Lower lobe of right lung (tissue), 2 donors: Measurements from ENCODE around the gene P2RY12. TPM values are rescaled to one million over a fixed set of nuclear protein-coding genes. Genes with fewer than 3 reads are reported as not detected.
A peak's percentile ranks its signal among the peaks of the same experiment; 100 is the strongest.

Experiments used
- ATAC-seq, 2 donors: fragments of 200-7000 bp; cut with Tn5 transposase; one replicate each; pipeline ENCODE4 v1.9.1; 2020 to 2022; ENCODE audit warnings: mild to moderate bottlenecking in 2 of 2, moderate library complexity in 2 of 2
- DNase-seq: peaks from one replicate; pipeline ENCODE4 v3.0.0-alpha.2; 2020
- H3K27ac ChIP-seq: fragments of 200-600 bp; one replicate; pipeline ENCODE4 v1.8.0; 2022
- H3K27me3 ChIP-seq: fragments of 200-600 bp; one replicate; pipeline ENCODE4 v1.8.0; 2022; ENCODE audit warnings: low read depth
- H3K36me3 ChIP-seq: fragments of 200-600 bp; one replicate; pipeline ENCODE4 v1.8.0; 2022; ENCODE audit warnings: mild to moderate bottlenecking
- H3K4me1 ChIP-seq: fragments of 200-600 bp; one replicate; pipeline ENCODE4 v1.8.0; 2022
- H3K4me3 ChIP-seq: fragments of 200-600 bp; one replicate; pipeline ENCODE4 v1.8.0; 2022; ENCODE audit warnings: mild to moderate bottlenecking
- H3K9me3 ChIP-seq: fragments of 200-600 bp; one replicate; pipeline ENCODE4 v1.8.0; 2022
- intact Hi-C: fragments of 100-400 bp; cut with DNase I; formaldehyde crosslinking; loops from one replicate; pipeline ENCODE4 v1.11.0; 2022
- total RNA-seq: library from RNA; stranded (reverse); fragmentation: NEBNext Ultra II Directional; extraction: Animal tissue kit (Norgen Biotek cat#: 25700); gene quantifications from one replicate; pipeline ENCODE4 v1.2.1, GENCODE V29; 2021
- TF ChIP-seq, protein P1 (sequence below): fragments of 200-600 bp; IDR thresholded peaks from one replicate; pipeline ENCODE4 v1.8.0; 2022; ENCODE audit warnings: antibody characterized with exemption, mild to moderate bottlenecking
- donor health status: DM: no; HTN: yes; CAD: no; lungs with severe emphysema.

P2RY12 gene
- total RNA-seq, 1 donor from 2014 or later = 6.2 TPM

DNA sequence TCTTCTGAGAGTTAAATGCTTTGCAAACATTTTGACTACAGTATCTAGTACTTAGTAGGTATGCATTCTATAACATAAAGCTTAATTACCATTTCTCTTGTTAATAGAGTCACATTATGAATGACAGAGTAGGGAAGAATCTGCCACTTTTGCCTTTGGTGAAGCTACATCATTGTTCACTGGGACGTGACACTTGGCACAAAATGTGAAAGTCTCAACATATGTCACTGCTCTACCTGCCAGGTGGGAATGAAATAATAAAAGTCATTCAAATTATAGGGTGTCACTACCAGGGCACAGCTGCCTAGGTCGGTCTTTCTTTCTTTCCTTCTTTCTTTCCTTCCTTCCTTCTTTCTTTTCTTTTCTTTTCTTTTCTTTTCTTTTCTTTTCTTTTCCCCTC is 85.5 kb downstream of the P2RY12 start:
- intact Hi-C loops = no loop called here
- Histone ChIP-seq H3K9me3 (no peaks in the 10 kb centered on the region), H3K36me3 (no peaks in the 10 kb centered on the region), H3K4me1 (no peaks in the 10 kb centered on the region), H3K27ac (no peak overlapping the region), H3K4me3 (no peak overlapping the region), H3K27me3 (no peaks in the 10 kb centered on the region)
- TF ChIP-seq, protein P1, sequence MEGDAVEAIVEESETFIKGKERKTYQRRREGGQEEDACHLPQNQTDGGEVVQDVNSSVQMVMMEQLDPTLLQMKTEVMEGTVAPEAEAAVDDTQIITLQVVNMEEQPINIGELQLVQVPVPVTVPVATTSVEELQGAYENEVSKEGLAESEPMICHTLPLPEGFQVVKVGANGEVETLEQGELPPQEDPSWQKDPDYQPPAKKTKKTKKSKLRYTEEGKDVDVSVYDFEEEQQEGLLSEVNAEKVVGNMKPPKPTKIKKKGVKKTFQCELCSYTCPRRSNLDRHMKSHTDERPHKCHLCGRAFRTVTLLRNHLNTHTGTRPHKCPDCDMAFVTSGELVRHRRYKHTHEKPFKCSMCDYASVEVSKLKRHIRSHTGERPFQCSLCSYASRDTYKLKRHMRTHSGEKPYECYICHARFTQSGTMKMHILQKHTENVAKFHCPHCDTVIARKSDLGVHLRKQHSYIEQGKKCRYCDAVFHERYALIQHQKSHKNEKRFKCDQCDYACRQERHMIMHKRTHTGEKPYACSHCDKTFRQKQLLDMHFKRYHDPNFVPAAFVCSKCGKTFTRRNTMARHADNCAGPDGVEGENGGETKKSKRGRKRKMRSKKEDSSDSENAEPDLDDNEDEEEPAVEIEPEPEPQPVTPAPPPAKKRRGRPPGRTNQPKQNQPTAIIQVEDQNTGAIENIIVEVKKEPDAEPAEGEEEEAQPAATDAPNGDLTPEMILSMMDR = no peak
- no peak for DNase-seq
- no peak for ATAC-seq

DNA sequence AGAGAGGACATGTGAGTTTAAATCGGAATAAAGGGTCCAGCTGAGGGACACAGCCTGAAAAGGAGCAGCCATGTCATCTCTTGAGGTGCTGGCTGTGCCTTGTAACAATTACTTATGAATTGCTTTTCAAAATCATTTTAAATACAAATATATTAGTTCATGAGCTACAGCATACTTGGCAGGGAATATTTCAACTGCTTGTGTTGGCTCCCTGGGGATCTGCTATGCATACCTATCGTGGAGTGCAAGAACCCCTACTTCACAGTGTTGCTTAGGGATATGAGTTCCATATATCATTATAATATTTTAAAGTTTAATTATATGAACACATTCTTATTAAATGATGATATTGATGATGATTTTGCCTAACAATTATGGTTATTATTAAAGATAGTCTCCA is 87.1 kb downstream of the P2RY12 start:
- Histone ChIP-seq H3K27ac (no peak overlapping the region), H3K4me1 (no peaks in the 10 kb centered on the region), H3K9me3 (no peaks in the 10 kb centered on the region), H3K4me3 (no peak overlapping the region), H3K27me3 (no peaks in the 10 kb centered on the region), H3K36me3 (no peaks in the 10 kb centered on the region)
- ATAC-seq (no peak), DNase-seq (no peak)
- intact Hi-C loops = no loop called here
- TF ChIP-seq, protein P1 = no peak

DNA sequence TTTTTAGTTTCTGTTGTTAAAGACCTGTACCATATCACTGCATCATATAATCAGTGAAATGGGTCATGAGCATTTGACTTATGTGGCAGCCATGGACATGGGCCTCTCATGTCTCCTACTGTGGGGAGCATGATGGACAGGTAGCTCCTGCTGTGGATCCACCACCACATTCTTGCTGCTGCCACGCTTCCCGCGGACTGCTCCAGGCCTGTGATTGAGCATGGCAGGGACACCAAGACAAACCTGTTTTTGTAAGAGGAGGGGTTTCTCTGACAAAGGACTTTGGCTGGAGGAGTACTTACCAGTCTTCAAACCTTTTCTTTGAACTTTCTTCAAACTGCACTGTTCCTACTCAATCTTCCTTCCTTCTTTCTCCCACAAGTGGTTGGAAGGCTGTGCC is 88.3 kb downstream of the P2RY12 start:
- H3K4me1 ChIP-seq = no peaks in the 10 kb centered on the region
- H3K4me3 ChIP-seq = no peak overlapping the region
- H3K9me3 ChIP-seq = no peaks in the 10 kb centered on the region
- no peak overlapping the region for H3K27ac ChIP-seq
- intact Hi-C loops = no loop called here
- ATAC-seq (no peak), DNase-seq (no peak)
- no peaks in the 10 kb centered on the region for H3K36me3 ChIP-seq
- TF ChIP-seq, protein P1 = no peak
- no peaks in the 10 kb centered on the region for H3K27me3 ChIP-seq

DNA sequence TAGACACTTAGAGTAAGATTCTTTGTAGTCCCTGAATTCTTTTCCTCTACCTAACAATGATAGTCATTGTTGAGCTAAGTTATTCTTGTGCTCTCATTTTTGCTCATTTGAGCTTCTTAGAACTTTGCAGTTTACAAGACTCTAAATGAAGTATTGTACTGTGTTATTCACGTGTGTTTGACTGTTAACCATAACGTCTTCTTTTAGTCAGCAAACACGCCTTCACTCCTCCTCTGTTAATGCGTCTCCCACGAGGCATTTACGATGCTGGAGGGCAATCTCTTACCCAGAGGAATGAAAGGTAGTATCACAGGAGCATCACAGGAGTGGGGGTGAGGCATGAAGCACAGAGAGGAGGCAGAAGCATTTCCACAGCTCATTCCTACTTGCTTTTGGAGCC is 91.4 kb downstream of the P2RY12 start:
- Histone ChIP-seq H3K4me3 (no peak overlapping the region), H3K27ac (no peak overlapping the region), H3K36me3 (no peaks in the 10 kb centered on the region), H3K27me3 (no peaks in the 10 kb centered on the region), H3K4me1 (no peaks in the 10 kb centered on the region), H3K9me3 (no peaks in the 10 kb centered on the region)
- DNase-seq (no peak), ATAC-seq (no peak)
- intact Hi-C loops = no loop called here
- TF ChIP-seq, protein P1 = no peak

DNA sequence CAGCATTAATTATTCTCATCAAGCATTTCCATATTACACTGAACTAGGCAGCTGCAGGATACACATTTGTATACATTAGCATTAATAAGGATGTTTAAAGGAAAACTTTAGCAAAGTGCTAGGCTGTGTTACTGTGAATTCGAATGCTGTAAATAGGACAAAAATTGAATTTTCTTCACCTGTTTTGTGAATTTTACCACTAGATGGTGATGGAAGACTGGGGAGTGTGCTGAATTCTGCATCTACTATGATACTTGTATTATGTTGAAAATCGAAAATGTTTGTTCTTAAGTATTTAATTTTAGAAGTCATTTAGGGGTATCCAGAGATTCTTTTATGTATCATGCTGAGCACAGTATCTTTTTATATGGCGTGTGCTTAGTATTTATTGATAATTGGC is 93.9 kb downstream of the P2RY12 start:
- TF ChIP-seq, protein P1 = peak; percentile 31
- intact Hi-C loops = no loop called here
- Histone ChIP-seq H3K4me3 (no peak overlapping the region), H3K27ac (no peak overlapping the region), H3K4me1 (no peaks in the 10 kb centered on the region), H3K27me3 (no peaks in the 10 kb centered on the region), H3K9me3 (no peaks in the 10 kb centered on the region), H3K36me3 (no peaks in the 10 kb centered on the region)
- ATAC-seq (no peak), DNase-seq (no peak)

DNA sequence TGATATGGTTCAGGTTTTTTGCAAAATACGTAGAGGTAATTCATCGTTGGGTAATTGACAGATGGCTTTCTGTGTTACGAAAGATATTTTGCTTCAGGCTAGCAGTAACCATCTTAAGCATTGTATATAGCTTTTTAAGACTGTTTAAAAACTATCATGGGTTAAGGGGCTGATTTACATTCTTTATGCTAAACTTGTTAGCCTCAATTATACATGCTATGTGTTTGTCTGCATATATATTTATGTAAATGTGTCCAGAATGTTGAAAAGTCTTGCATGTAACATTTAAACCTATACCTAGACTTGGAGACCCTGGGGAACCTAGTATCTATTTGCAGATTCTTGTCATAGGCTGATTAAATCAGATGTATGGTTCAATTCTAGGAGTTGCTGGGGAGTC is 95.1 kb downstream of the P2RY12 start:
- no peak overlapping the region for H3K27ac ChIP-seq
- no peak for ATAC-seq
- H3K27me3 ChIP-seq = no peaks in the 10 kb centered on the region
- DNase-seq = no peak
- no peak overlapping the region for H3K4me3 ChIP-seq
- no peaks in the 10 kb centered on the region for H3K36me3 ChIP-seq
- no peaks in the 10 kb centered on the region for H3K9me3 ChIP-seq
- H3K4me1 ChIP-seq = no peaks in the 10 kb centered on the region
- TF ChIP-seq, protein P1 = no peak
- intact Hi-C loops = no loop called here
